B cell (primary cell): ENCODE measurements around the gene LRRC8B. TPM values are rescaled to one million over a fixed set of nuclear protein-coding genes. Genes with fewer than 3 reads are reported as not detected.
A peak's percentile ranks its signal among the peaks of the same experiment; 100 is the strongest.

Experiments used
- ATAC-seq: fragments of 200-7000 bp; cut with Tn5 transposase; one replicate; pipeline ENCODE4 v1.10.0; 2021; ENCODE audit warnings: low read depth, mild to moderate bottlenecking, moderate number of reproducible peaks, moderate library complexity
- CTCF ChIA-PET: fragments of 350-600 bp; sonication (Branson Sonifier 250); formaldehyde crosslinking; loops from one replicate; lab custom pipeline; 2021; ENCODE audit warnings: antibody characterized with exemption, inconsistent platforms; lab: Charles Lee
- POLR2A ChIA-PET: fragments of 350-600 bp; sonication (Branson Sonifier 250); formaldehyde crosslinking; loops from one replicate; lab custom pipeline; 2021; ENCODE audit warnings: antibody characterized with exemption; lab: Charles Lee
- DNase-seq: peaks from one replicate; pipeline ENCODE4 v3.0.0; 2013
- H2AFZ ChIP-seq: 2 replicates; pipeline ENCODE4 v1.6.1; 2012; ENCODE audit warnings: mild to moderate bottlenecking, low read depth, low read length; ENCODE audit not compliant: insufficient read depth, poor library complexity, severe bottlenecking
- H3K27ac ChIP-seq, 2 donors: 1 replicate in 1 of 2; 2 replicates in 1 of 2; pipeline ENCODE4 v1.5.1; 2012 to 2013; ENCODE audit warnings: low read length in 2 of 2, mild to moderate bottlenecking in 2 of 2, moderate library complexity in 1 of 2
- H3K27me3 ChIP-seq, 4 experiments: fragments of 200-600 bp in 1 of 4; sonication (generic) in 1 of 4; replicated peaks in 1 of 4; 1 replicate in 2 of 4; 2 replicates in 2 of 4; pipeline versions ENCODE4 v1.6.1 to v1.7.0; 2013 to 2016; ENCODE audit warnings: low read length in 3 of 4, mild to moderate bottlenecking in 2 of 4, mixed read lengths in 1 of 4, moderate library complexity in 1 of 4; ENCODE audit not compliant: insufficient read depth in 4 of 4, control insufficient read depth in 3 of 4; ENCODE audit errors: control extremely low read depth in 1 of 4
- H3K36me3 ChIP-seq, 2 experiments: replicated peaks in 1 of 2; 1 replicate in 1 of 2; 2 replicates in 1 of 2; pipeline versions ENCODE4 v1.6.1 to v1.7.1; 2013; ENCODE audit warnings: low read length in 1 of 2; ENCODE audit not compliant: insufficient read depth in 2 of 2, control insufficient read depth in 1 of 2; ENCODE audit errors: control extremely low read depth in 1 of 2, extremely low read depth in 1 of 2
- H3K4me1 ChIP-seq, 2 donors: fragments of 200-600 bp in 1 of 2; sonication (generic) in 1 of 2; 1 replicate in 1 of 2; 2 replicates in 1 of 2; pipeline versions ENCODE4 v1.5.1 to v1.6.1; 2013 to 2017; ENCODE audit warnings: low read length in 2 of 2; ENCODE audit not compliant: control insufficient read depth in 2 of 2, insufficient read depth in 2 of 2
- H3K4me2 ChIP-seq: replicated peaks from 2 replicates; pipeline ENCODE3; 2012; ENCODE audit warnings: mild to moderate bottlenecking, low read depth, low read length; ENCODE audit not compliant: poor library complexity, severe bottlenecking
- H3K4me3 ChIP-seq, 5 experiments: fragments of 200-600 bp in 1 of 5; sonication (generic) in 1 of 5; 1 replicate in 3 of 5; 2 replicates in 2 of 5; pipeline versions ENCODE4 v1.5.1 to v1.7.0; 2011 to 2016; ENCODE audit warnings: low read length in 4 of 5, mild to moderate bottlenecking in 4 of 5, low read depth in 2 of 5, control low read depth in 1 of 5, moderate library complexity in 1 of 5; ENCODE audit not compliant: insufficient read depth in 1 of 5; ENCODE audit errors: control extremely low read depth in 1 of 5, extremely low read depth in 1 of 5
- H3K79me2 ChIP-seq: fragments of 200-600 bp; sonication (generic); one replicate; pipeline ENCODE4 v1.6.0; 2016; ENCODE audit warnings: low read length; ENCODE audit not compliant: control insufficient read depth, insufficient read depth
- H3K9ac ChIP-seq: fragments of 200-600 bp; sonication (generic); 2 replicates; pipeline ENCODE4 v1.6.1; 2017; ENCODE audit warnings: mild to moderate bottlenecking, low read length, moderate library complexity
- H3K9me3 ChIP-seq, 3 donors: one replicate each; pipeline versions ENCODE4 v1.6.1 to v1.7.1; 2013; ENCODE audit warnings: low read length in 2 of 3; ENCODE audit not compliant: control insufficient read depth in 2 of 3, insufficient read depth in 1 of 3; ENCODE audit errors: control extremely low read depth in 1 of 3
- H4K20me1 ChIP-seq: 2 replicates; pipeline ENCODE4 v1.6.0; 2012; ENCODE audit warnings: mild to moderate bottlenecking, low read length; ENCODE audit not compliant: insufficient read depth, control insufficient read depth, poor library complexity, severe bottlenecking
- H3K27ac Mint-ChIP-seq: one replicate; pipeline ENCODE4 v1.8.0; 2021; ENCODE audit warnings: mixed read lengths
- H3K27me3 Mint-ChIP-seq: one replicate; pipeline ENCODE4 v1.8.0; 2021; ENCODE audit warnings: mixed read lengths
- H3K4me1 Mint-ChIP-seq: one replicate; pipeline ENCODE4 v1.8.0; 2021; ENCODE audit warnings: mixed read lengths
- H3K4me3 Mint-ChIP-seq: one replicate; pipeline ENCODE4 v1.8.0; 2021; ENCODE audit warnings: mixed read lengths
- H3K9me3 Mint-ChIP-seq: one replicate; pipeline ENCODE4 v1.8.0; 2022; ENCODE audit warnings: mixed read lengths; ENCODE audit not compliant: insufficient read depth
- EZH2 ChIP-seq: IDR thresholded peaks from 2 replicates; pipeline ENCODE4 v1.6.1; 2012; ENCODE audit warnings: borderline replicate concordance, low read depth, mild to moderate bottlenecking, moderate library complexity, low read length; ENCODE audit not compliant: insufficient read depth, poor library complexity, severe bottlenecking
- WGBS: methylation state at CpG from one replicate; pipeline ENCODE4 v1.1.5; 2013; ENCODE audit warnings: missing lambda C conversion rate; ENCODE audit not compliant: insufficient coverage; 5-methylcytosine and 5-hydroxymethylcytosine counted together
- intact Hi-C: fragments of 100-400 bp; cut with micrococcal nuclease; formaldehyde crosslinking; loops from one replicate; pipeline ENCODE4 v1.10.0; 2022
- polyA plus RNA-seq: library from polyadenylated mRNA; depleted of rRNA; stranded (reverse); fragments of >200 nt; gene quantifications from 2 replicates; pipeline ENCODE4 v1.2.3, GENCODE V29; 2012
- total RNA-seq, 2 donors: library from RNA; stranded (reverse); fragments of 120-200 nt in 1 of 2; gene quantifications; 1 replicate in 1 of 2; 2 replicates in 1 of 2; pipeline versions ENCODE4 v1.2.3 to v1.2.4, GENCODE V29; 2013 to 2022
- TF ChIP-seq, protein P1 (sequence below): fragments of 200-600 bp; IDR thresholded peaks from one replicate; pipeline ENCODE4 v1.8.0; 2022; ENCODE audit warnings: antibody characterized with exemption, mild to moderate bottlenecking

The LRRC8B gene
- total and polyA plus RNA-seq, 2 donors (not counting 1 experiment from before 2014, with no cell fraction given) = 2.2 to 9.9 TPM

DNA sequence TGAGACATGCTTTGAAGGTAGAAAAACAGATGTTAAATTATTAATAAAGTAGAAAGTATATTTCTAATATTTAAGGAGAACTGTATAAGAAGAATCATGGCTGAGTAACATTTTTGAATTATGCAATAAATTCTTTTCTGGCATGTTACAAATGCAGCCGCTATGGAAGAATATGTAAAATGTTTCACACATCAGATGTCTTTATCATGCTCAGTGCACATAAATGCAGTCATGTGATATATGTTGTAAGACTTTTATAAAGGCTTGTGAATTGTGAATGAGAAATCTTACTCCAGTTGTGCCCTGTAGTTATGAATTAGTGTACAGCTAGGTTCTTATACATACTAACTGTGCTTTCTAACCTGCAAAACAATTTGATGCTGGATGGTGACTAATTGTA, 53.5 kb downstream of the LRRC8B start:
- Mint-ChIP-seq H3K27me3 (no peaks in the 10 kb centered on the region), H3K4me3 (no peak overlapping the region), H3K9me3 (no peaks in the 10 kb centered on the region), H3K4me1 (peaks cover 11% of the 10 kb centered on the region), H3K27ac (no peak overlapping the region)
- H4K20me1 ChIP-seq = no peaks in the 10 kb centered on the region
- TF ChIP-seq, protein P1, sequence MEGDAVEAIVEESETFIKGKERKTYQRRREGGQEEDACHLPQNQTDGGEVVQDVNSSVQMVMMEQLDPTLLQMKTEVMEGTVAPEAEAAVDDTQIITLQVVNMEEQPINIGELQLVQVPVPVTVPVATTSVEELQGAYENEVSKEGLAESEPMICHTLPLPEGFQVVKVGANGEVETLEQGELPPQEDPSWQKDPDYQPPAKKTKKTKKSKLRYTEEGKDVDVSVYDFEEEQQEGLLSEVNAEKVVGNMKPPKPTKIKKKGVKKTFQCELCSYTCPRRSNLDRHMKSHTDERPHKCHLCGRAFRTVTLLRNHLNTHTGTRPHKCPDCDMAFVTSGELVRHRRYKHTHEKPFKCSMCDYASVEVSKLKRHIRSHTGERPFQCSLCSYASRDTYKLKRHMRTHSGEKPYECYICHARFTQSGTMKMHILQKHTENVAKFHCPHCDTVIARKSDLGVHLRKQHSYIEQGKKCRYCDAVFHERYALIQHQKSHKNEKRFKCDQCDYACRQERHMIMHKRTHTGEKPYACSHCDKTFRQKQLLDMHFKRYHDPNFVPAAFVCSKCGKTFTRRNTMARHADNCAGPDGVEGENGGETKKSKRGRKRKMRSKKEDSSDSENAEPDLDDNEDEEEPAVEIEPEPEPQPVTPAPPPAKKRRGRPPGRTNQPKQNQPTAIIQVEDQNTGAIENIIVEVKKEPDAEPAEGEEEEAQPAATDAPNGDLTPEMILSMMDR = no peak
- TF ChIP-seq EZH2 = no peak
- peaks cover 12 to 24% of the 10 kb centered on the region in 2 experiments for H3K36me3 ChIP-seq
- H3K79me2 ChIP-seq = peaks cover 9% of the 10 kb centered on the region
- no peak overlapping the region for H2AFZ ChIP-seq
- H3K4me3 ChIP-seq = no peak overlapping the region
- H3K27me3 ChIP-seq = no peaks in the 10 kb centered on the region
- no peak overlapping the region for H3K9ac ChIP-seq
- CTCF ChIA-PET = interaction anchor here (1.0 to 1.1 kb wide), 2 partner anchors 9 to 22 kb away, joined by 3 read pairs; no protein-coding TSS in a partner anchor
- WGBS = no CpG with 5 or more reads among the region's 1 CpG
- no peak overlapping the region for H3K27ac ChIP-seq
- DNase-seq (no peak), ATAC-seq (no peak)
- H3K4me2 ChIP-seq = no peak overlapping the region
- intact Hi-C loops = no loop called here
- peaks cover 4 to 9% of the 10 kb centered on the region in 2 donors for H3K4me1 ChIP-seq
- POLR2A ChIA-PET = no interaction called here
- H3K9me3 ChIP-seq = no peaks in the 10 kb centered on the region

DNA sequence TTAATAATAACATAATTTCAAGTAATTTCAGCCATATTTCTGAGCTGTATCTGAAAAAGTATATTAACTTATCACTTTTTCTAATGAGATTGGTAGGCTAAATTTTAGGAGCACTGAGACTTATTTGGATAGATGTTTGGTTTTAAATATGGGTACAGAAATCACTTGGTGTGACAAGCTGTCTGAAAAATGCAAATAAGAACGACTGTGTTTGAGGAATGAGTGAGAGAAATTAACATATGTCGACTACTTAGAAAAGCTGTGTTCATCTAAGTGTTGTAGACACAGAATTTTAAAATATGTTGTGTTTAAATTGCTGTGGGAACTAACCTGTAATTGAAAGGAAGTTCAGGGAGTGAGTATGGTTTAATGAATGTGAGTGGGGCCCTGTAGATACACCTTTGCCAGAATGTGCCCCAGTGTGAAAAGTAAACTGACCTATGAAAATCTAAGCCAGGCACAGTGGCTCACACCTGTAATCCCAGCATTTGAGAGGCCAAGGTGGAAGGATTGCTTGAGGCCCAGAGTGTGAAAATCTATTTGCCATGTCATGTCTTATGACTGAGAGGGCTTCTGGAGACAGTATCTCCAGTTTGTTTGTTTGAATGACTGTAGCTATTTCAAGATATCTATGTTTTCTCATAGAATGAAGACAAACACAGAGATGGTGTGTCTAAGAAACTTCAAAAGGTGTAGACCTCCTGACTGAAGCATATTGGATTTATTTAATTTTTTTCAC, 54.5 kb downstream of the LRRC8B start:
- Mint-ChIP-seq H3K9me3 (no peaks in the 10 kb centered on the region), H3K27me3 (no peaks in the 10 kb centered on the region), H3K4me3 (no peak overlapping the region), H3K4me1 (peaks cover 11% of the 10 kb centered on the region), H3K27ac (no peak overlapping the region)
- Histone ChIP-seq H3K27me3 (no peaks in the 10 kb centered on the region), H2AFZ (no peak overlapping the region), H4K20me1 (no peaks in the 10 kb centered on the region), H3K4me2 (peak overlapping the region; percentile 18), H3K4me3 (no peak overlapping the region), H3K36me3 (peaks cover 12 to 30% of the 10 kb centered on the region in 2 experiments), H3K4me1 (peaks cover 4 to 9% of the 10 kb centered on the region in 2 donors), H3K9ac (no peak overlapping the region), H3K9me3 (no peaks in the 10 kb centered on the region), H3K79me2 (peaks cover 4% of the 10 kb centered on the region), H3K27ac (no peak overlapping the region)
- ChIA-PET POLR2A (no interaction called here), CTCF (interaction anchor here (1.0 to 1.4 kb wide), 2 partner anchors 21 to 595 kb away, joined by 3 read pairs; no protein-coding TSS in a partner anchor)
- WGBS = 20% methylated on average over 2 of the region's 2 CpGs
- intact Hi-C loops = no loop called here
- no peak for DNase-seq
- ATAC-seq = no peak
- no peak for TF ChIP-seq EZH2
- TF ChIP-seq, protein P1 = no peak
